ENCODE results near the gene CIDEA.

Gene CIDEA

DNA sequence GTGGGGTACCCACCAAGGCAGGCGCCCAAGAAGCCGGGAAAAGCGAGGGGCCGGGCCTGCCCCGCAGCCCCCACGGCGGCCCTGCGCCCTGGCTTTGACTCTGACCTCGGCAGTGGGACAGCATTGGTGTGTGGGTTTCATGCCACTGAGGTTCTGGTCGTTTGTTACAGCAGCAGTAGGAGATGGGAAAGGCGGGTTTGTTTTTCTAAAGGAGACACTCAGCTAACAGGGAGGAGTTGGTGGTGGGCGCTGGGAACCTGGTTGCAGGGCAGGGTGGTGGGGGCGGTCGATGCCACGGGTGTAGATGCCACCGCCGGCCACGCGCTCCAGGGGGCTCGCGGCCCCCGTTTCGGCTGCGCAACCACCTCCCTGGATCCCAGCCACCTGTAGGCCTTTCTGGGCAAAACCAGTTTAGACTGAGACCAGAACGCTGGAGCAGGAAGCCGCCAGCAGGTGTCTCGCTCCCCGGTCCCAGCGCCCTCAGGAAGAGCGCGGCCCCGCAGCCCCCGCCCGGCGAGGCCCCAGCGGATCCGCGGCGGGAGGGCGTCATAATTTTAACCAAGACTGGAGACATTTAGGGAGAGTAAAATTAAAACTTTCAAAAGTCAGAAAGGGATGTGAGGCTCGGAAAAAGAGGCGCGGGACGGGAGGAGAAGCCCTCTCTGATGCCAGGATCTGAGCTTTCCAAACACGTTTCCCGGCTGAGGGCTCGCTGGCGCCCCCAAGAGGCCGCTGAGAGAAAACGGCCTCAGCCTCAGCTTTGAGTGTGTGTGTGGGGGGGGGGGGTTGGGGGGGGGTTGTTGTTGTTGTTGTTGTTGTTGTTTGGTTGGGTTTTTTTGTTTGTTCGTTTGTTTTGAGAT, 17.4 kb downstream of the CIDEA start:
- peak in 42 of 56 donors; percentile 4 to 78 (median 50) for DNase-seq

DNA sequence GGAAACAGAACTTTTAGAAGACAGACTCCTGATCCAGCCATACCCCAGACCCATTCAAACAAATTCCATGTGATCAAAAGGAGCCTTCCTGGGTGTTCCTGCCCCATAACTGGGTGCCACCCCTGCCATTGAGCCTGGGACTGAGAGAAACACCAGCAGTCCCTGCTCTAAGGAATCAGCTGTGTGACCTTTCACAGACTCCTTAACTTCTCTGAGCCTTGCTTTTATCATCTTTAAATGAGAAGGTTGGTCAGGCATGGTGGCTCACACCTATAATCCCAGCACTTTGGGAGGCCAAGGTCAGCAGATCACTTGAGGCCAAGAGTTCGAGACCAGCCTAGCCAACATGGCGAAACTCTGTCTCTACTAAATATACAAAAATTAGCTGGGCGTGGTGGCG, 20.6 kb downstream of the CIDEA start:
- no peak for DNase-seq

DNA sequence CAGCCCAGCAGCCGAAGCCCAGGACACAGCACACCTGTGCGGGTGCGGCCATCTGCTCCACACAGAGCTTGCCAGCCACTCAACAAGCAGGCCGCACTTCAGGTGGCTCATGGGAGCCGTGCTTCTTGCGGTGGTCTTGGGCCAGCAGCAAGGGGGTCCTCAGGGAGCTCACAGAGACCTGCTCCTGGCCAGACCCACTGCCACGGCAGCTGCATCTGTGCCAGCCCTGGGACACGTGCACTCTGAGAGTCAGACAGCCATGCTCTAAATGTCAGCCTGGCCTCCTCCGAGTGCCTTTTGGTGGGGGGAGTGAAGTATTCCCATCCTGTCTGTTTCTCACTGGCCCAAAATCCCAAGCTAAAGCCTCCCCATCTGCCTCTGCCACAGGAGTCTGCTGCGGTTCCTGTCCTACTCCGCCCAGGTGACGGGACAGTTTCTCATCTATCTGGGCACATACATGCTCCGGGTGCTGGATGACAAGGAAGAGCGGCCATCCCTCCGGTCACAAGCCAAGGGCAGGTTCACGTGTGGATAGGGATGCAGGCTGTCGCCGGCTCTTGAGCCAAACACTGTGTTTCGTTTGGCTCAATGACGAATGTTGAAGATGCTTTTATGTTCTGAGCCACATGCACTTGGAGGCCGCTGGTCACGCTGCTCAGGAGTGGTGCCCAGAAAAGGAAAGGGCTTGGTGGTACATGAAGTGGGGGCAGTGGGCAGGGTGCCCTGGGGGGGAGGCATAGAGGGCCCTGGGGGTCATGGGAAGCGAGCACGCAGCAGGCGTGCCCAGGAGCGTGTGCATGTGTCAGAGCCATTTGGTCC, 22.8 kb downstream of the CIDEA start:
- no peak for DNase-seq

DNA sequence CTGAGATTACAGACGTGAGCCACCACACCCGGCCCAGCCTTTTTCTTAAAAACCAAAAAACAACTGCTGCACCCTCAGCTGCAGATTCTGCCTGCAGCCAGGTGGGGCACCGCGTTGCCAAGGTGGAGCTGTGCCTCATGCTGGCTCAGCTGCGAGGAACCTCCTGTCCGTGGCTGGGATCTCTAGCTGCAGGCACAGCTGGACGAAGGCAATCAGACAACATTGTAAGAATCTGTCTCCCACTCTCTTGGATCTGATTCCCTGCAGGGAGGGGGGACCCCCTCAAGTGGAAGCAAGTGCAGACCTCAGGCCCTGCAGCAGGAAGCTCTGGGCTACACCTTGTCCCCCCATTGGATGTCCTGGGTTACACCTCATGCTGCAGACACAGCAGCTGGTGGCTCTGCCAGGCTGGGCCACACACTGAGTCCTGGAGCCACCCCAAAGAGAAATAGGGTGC, 24.1 kb downstream of the CIDEA start:
- DNase-seq: no peak

DNA sequence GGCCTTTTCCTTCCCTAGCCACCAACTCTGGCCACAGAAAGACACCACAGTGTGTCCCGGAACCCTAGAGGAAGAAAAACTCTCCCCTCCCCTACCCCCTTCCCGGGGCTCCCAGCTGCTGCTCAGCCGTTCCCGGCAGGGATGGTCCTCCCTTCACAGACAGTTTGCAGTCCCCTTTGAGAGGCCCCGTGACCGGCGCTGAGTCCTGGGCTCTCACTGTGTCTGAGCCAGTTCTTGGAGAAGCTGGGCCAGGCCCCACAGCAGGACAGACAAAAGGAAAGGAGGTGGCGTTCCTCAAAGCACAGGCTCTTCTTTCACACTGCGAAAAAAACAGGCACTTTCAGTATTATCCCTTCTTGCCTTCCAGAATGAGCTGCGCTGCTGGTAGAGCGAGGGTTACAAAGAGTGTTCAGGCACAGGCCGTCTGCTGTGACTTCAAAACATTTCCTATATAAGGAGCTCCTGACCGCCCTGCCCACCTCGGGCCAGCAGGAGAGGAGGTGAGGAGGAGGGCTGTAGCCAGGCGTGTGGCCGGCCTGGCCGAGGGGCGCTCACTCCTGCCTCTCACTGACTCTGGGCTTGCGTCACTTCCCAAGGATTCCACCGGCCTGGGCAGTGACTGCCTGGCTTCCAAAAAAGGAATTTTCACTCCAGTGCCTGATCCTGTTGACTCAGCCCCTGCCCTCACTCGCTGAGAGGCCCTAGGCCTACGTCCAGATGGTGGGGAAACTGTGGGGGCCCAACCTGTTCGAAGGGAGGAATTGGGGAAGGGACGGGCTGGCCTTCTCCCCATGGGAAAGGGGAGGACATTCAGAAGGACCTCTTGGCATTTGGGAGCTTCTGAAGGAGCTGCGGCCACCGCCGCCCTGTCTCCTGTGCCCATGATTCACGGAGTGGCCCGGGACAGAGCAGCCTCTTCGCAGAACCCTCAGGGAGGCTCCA, 24.9 kb downstream of the CIDEA start:
- peak in 40 of 56 donors; percentile 2 to 79 (median 31) for DNase-seq

DNA sequence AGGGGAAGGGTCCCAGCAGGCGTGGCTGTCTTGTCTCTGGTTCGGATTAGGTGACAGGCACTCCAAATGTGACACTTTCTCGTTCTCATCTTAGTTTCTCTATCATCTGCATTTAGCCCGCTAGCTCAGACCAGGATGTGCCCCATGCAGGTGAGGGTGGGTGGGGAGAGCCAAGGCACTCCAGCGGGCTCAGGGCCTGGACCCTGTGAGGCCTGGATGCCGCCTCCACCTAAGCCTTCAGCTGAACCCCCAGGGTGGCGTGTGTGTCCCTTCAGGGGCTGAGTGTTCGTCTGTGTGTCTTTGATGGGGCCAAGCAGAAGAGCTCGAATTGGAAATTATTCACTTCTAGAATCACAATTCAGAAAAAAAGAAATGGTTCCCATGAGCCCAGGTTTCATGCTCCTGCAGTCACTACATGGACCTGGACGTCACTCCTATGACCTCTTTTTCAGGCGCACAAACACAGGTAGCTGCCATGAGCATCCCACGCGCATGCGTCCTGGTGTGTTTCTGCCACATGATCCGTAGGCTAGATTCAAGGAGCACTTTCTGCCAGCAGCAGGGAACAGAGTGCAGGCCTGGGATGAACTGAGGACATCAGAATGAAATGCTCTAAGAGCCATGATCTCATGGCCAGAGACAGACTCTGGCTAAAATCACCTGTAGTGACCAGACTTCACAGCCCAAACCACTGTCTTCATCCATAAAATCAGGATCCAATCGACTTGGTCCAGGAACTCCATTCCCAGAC, 25.8 kb downstream of the CIDEA start:
- DNase-seq: no peak

DNA sequence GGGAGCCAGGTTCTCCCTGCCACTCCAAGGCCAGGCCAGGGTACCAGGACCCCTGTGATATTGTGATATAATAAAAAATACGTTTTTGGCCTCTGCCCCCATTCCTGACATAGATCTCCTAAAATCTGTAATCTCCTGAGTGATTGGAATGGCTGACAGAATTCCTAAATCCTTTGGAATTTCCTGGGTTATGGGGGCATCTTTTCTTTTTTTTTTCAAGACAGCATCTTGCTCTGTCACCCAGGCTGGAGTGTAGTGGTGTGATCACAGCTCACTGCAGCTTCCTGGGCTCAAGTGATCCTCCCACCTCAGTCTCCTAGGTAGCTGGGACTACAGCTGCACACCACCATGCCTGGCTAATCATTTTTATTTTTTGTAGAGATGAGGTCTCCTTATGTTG, 27.7 kb downstream of the CIDEA start:
- no peak for DNase-seq

DNA sequence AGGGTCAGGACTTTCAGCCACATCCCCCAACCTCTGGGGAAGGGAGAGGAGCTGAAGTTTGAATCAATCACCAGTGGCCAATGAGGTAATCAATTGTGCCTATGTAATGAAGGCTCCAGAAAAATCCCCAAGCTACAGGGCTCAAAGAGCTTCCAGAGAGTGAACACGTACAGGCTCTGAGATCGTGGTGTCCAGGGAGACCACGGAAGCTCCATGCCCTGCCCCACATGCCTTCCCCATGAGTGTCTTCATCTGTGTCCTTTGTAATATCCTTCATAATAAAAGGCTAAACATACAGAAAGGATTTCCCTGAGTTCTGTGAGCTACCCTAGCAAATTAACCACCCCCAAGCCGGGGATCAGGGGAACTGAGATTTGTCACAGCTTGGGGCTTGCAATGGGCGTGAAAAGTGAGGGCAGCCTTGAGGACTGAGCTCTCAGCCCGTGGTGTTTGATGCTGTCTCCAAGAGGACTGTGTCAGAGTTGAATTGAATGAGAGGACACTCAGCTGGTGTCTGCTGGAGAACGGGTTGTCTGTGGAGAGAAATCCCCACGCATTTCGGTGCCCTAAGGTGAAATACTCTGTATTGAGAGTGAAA, 28.4 kb downstream of the CIDEA start:
- no peak for DNase-seq

DNA sequence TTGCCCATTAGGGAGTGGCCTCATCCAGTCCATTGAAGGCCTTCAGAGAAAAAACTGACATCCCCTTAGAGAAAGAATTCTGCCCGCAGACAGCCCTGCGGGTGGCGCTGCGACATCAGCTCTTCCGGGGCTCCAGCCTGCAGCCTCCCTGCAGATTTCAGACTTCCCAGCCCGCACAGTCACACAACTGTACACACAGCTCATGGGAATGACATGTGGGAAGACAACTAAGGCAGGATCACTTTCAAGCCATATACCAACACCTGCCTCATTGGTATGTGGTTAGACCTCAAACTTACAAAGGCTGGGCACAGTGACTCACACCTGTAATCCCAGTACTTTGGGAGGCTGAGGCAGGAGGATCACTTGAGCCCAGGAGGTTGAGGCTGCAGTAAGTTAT, 29.1 kb downstream of the CIDEA start:
- DNase-seq: no peak

DNA sequence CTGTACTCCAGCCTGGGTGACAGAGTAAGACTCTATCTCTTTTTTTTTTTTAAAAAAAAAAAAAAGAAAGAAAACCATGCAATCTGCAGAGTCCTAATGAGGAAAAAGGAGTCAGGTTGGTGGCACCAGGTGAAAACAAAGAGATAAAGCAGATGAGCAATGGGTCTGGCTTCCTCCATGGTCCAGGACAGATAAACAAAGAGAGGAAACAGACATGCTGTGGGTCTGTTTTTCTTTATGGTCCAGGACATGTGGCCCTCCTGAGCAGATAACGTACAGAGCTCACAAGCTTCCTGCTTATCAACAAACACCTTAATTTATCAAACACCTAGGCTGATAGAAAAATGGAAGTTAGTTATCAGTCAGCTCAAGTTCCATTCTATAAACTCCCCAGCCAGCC, 29.5 kb downstream of the CIDEA start:
- DNase-seq: no peak

DNA sequence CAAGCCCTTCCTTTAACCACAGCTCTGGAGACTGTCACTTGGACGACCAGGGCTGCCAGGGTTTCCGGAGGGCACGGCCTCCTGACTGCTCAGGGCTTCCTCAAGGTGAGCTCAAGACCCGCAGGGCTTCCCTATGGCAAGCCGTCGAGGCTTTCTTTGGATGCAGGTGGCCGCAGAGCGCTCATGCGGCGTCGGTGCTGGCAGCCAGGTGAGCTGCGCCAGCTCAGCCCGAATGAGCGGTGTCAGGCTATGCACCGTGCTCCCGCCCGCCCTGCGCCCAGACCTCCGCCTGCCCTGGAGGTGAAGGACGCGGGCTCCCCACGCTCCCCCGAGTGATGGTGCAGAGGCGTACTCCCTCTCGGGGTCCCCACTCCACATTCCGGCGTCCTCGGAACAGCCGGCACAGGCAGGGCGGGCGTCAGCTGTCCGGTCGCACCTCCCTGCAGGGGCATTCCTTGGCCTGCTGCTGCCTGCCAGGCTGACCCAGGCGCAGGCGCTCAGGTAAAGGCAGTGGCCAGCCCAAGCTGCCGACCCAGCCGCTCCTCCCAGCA, 33.0 kb downstream of the CIDEA start:
- DNase-seq: no peak

DNA sequence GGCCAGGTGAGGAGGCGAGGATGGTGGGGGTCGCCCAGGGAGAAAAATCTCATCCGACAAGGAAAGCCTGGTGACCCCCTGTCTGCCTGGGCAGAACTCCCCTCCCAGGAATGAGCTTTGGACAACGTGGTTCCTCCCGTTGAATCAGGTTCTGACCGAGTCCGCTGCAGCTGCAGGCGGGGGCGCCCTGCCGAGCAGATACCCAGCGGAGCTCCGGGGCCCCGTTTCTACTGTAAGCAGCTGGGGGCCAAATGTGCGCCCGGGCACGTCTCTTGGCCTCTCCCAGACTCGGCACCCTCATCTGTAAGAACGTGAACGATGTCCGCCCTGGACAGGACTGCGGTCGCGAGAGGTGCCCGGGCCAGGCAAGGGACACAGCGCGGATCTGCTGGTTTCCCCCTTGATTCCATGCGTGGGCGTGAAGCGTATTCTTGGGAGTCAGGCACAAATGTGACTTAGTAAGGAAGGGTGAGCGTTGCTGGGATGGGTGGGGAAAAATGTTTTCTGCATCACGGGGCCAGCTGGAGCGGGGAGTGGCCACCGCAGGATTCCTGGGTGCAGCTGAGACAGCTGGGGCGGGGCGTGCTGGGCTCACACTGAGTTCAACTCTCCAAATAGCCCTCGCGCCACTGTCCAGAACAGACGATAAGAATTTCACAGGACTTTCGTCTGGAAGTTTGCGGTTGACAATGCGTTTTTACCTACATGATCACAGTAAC, 33.7 kb downstream of the CIDEA start:
- DNase-seq: peak in 3 of 56 donors; percentile 23 to 35 (median 29)

DNA sequence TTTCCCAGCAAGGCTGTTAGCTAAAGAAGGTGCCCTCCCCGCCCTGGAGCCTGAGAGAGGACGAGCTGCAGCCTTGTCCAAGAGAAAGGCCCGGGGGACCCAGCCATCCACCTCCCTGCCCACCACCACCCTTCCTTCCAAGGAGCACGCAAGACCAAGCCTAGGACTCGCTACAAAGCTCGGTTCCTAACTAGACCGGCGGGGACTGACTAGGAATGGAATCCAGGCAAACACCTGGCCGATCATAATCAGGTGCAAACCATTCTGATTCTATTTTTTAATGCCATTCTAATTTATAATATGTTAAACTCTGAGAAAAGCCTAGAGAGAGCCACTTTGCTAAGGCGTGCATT, 34.2 kb downstream of the CIDEA start:
- DNase-seq: no peak

DNA sequence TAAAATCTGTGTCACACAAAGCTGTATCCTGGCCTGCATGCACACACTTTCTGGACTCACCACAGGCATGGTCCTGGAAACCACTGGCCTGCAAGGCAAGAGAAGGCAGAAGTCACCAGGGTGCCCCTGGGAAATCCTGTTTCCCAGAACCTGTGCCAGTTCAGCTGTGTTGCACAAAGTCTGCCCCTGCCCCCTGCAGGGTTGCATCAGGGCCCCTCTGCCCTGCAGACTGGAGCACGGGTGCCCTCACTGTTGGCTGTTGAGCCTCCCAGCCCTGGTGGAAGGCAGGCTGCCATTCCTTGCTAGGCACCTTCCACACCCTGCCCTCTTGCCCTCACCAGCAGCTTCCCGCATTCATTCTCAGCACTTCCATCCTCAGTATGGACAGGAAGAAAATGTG, 35.9 kb downstream of the CIDEA start:
- DNase-seq: no peak

DNA sequence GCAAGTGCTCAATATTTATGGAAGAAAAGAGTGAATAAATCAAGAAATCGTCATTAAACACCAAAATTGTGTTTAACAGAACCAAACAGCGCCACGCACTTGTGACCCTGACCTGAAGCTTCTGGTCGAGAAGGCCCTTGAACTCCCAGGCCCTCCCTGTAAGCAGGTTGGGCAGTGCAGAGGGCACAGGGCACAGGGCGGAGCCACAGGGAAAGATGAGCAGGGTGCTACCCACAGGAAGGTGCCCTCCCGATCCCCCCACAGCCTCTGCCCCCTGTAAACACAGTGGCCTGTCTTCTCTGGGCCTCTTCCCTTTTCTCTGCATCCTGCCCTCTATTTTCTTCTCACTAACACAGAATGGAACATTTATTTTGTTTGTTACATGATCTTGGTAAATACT, 37.0 kb downstream of the CIDEA start:
- no peak for DNase-seq

DNA sequence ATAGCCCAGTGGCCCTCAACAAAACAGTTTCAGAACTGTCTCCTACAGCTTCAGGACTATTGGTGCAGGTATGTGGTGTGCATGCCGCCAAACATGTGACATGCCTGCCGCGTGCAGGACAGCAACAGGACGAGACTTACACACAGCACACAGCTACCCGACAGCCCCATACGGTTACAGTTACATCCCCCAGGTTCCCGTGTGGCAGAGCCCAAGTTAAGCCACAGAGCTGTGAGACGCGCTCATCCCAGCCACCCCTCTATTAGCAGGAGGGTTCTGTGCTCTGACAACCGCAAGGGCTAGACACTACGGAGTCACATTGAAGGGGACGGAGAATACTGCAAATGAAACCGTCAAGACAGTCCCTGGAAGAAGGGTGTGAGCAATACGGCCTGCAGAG, 37.5 kb downstream of the CIDEA start:
- no peak for DNase-seq

DNA sequence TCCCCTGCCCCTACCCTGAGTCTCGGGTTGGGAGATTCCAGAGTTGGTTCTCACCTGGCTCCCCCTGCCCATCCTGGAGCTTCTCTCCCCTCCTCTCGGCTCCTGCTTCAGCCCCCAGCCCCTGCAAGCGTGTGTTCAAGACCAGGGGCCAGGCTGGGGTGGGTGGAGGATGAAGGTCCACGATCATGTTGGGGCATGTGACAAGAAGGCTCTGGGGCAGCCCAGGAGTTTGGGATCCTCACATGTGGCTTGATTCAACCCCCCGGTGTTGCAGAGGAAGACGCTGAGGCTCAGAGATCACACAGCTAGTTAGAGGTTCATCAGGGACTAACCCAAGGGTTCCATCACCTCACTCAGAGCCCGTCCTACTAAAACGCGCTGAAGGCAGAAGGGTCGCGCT, 39.7 kb downstream of the CIDEA start:
- no peak for DNase-seq

DNA sequence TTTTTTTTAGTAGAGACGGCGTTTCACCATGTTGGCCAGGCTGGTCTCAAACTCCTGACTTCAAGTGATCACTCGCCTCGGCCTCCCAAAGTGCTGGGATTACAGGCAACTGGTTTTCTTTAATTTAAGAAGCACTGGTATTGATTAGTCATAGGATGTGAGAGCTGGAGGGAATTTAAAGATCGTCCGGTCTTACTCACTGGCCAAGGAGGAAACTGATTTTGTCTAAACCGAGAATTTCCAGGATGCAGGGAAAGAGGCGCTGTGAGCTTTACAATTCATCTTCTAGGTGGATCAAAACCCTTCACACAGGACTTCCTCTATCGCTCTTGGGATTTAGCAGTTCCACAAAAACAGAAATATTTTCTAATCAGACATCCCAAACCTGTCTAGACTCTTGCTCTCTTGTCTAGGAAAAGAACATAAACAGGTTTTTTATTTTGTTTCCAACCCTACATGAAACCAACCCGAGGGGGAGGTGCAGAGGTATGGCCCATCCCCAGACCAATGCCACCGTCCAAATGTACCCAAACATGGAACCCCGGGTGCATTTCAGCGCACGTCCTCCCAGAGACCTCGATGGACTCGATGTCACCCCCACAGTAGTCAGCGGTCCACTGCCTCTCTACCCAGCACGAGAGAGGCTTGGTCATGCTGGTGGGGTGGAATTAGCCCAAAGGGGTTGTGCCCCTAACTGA, 41.4 kb downstream of the CIDEA start:
- no peak for DNase-seq

DNA sequence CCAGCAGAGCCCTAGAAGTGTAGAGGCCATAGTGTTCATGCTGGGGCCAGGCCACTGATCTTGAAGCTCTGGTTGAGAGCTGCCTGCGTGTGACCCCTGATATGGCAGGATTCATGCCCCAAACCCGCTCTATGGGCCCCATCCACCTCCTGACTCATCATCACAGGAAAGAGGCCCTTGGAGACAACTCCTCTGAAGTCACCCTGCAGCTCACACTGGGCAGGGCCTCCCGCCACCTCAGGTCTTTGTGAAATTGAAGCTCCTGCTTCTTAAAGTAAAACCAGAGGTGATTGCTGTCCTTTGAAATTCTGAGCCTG, 41.9 kb downstream of the CIDEA start:
- DNase-seq: no peak

Measured in amygdala (tissue), 56 donors.